ENCODE data around the gene AGXT2.
"Not testable (repeated sequence)": the region's sequence is repeated elsewhere in the genome, so short reads cannot be mapped to it uniquely, and the experiment has no call there.

The AGXT2 gene

GRCh38 chr5:35052838-35053237, 5.1 kb upstream of the AGXT2 start:
- no peak for DNase-seq (ENCODE audit: low read depth, low spot score)

- DNase-seq (ENCODE audit: low read depth, low spot score), result no peak
Observed at GRCh38 chr5:35050541-35051126, 2.9 kb upstream of the AGXT2 start.

- no peak for DNase-seq (ENCODE audit: low read depth, low spot score)
Observed at GRCh38 chr5:35048910-35049309, 1.2 kb upstream of the AGXT2 start.

GRCh38 chr5:35046774-35047173, 975 bp downstream of the AGXT2 start:
- DNase-seq (ENCODE audit: low read depth, low spot score), result no peak

- DNase-seq (ENCODE audit: low read depth, low spot score), result no peak
Observed at GRCh38 chr5:35045280-35045679, 2.5 kb downstream of the AGXT2 start.

GRCh38 chr5:35044649-35045048, 3.1 kb downstream of the AGXT2 start:
- DNase-seq (ENCODE audit: low read depth, low spot score), result no peak

GRCh38 chr5:35042781-35043180, 5.0 kb downstream of the AGXT2 start:
- no peak for DNase-seq (ENCODE audit: low read depth, low spot score)

- no peak for DNase-seq (ENCODE audit: low read depth, low spot score)
Observed at GRCh38 chr5:35041261-35041660, 6.5 kb downstream of the AGXT2 start.

GRCh38 chr5:35038891-35039290, 8.9 kb downstream of the AGXT2 start:
- DNase-seq (ENCODE audit: low read depth, low spot score), result no peak

GRCh38 chr5:35036536-35036935, 11.2 kb downstream of the AGXT2 start:
- DNase-seq (ENCODE audit: low read depth, low spot score), result no peak

GRCh38 chr5:35035929-35036328, 11.8 kb downstream of the AGXT2 start:
- DNase-seq (ENCODE audit: low read depth, low spot score), result not testable (repeated sequence)

- no peak for DNase-seq (ENCODE audit: low read depth, low spot score)
Observed at GRCh38 chr5:35035271-35035670, 12.5 kb downstream of the AGXT2 start.

- DNase-seq (ENCODE audit: low read depth, low spot score), result no peak
Observed at GRCh38 chr5:35032356-35032755, 15.4 kb downstream of the AGXT2 start.

GRCh38 chr5:35031276-35031675, 16.5 kb downstream of the AGXT2 start:
- no peak for DNase-seq (ENCODE audit: low read depth, low spot score)

- DNase-seq (ENCODE audit: low read depth, low spot score), result no peak
Observed at GRCh38 chr5:35030426-35031100, 17.2 kb downstream of the AGXT2 start.

GRCh38 chr5:35029333-35029732, 18.4 kb downstream of the AGXT2 start:
- DNase-seq (ENCODE audit: low read depth, low spot score), result no peak

- no peak for DNase-seq (ENCODE audit: low read depth, low spot score)
Observed at GRCh38 chr5:35026941-35027340, 20.8 kb downstream of the AGXT2 start.

- no peak for DNase-seq (ENCODE audit: low read depth, low spot score)
Observed at GRCh38 chr5:35026280-35026840, 21.4 kb downstream of the AGXT2 start.

GRCh38 chr5:35024911-35025510, 22.7 kb downstream of the AGXT2 start:
- DNase-seq (ENCODE audit: low read depth, low spot score), result no peak

- DNase-seq (ENCODE audit: low read depth, low spot score), result no peak
Observed at GRCh38 chr5:35023391-35024178, 24.2 kb downstream of the AGXT2 start.

GRCh38 chr5:35016174-35017051, 31.3 kb downstream of the AGXT2 start:
- no peak for DNase-seq (ENCODE audit: low read depth, low spot score)

Measured in iPS DF 19.7 (cell line).